Fibroblast of villous mesenchyme (primary cell): ENCODE measurements around the gene USP36. TPM values are rescaled to one million over a fixed set of nuclear protein-coding genes. Genes with fewer than 3 reads are reported as not detected.
A peak's percentile ranks its signal among the peaks of the same experiment; 100 is the strongest.

Experiments used
- DNase-seq: peaks from one replicate; pipeline ENCODE4 v3.0.0-alpha.2; 2010; ENCODE audit warnings: low read depth
- H3K4me3 ChIP-seq: 2 replicates; pipeline ENCODE4 v1.5.1; 2011; ENCODE audit warnings: low read depth, mild to moderate bottlenecking, low read length
- total RNA-seq: library from RNA; depleted of rRNA; stranded (reverse); fragments of >200 nt; gene quantifications from 2 replicates; pipeline ENCODE4 v1.2.3, GENCODE V29; 2012
- TF ChIP-seq, protein P1 (sequence below): IDR thresholded peaks from 2 replicates; pipeline ENCODE4 v1.5.1; 2012; ENCODE audit warnings: low read depth, mild to moderate bottlenecking, low read length; ENCODE audit not compliant: insufficient read depth

USP36 gene
- total RNA-seq, 1 donor: 32.4 TPM

DNA sequence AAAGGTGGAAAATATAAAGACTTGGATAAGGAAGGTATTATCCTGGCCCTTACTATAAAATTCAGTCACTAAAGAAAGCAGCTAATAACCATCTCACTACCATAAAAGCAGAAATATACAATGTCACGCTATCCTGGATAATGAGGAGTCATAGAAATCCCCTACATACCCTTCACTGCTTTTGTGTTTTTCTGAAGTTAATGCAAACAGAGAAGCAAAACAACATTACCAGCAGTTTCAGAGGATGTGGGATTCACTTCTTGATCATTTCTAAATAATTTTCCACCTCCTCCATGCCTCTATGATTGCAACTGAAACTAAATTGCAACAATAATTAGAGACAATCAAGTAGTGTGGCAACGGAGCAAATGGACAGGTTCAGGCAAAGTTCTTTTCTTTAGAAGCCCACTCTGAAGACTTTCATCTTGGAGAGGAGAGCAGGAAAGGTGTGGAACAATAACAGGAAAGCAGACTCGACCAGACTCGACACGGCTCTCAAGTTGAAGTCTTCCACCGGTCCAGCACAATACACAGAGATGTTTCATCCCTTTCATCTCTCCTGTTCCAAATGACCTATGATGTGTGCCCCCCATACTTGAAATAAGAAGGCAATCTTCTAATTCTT lies 68.7 kb downstream of the USP36 start:
- TF ChIP-seq, protein P1, sequence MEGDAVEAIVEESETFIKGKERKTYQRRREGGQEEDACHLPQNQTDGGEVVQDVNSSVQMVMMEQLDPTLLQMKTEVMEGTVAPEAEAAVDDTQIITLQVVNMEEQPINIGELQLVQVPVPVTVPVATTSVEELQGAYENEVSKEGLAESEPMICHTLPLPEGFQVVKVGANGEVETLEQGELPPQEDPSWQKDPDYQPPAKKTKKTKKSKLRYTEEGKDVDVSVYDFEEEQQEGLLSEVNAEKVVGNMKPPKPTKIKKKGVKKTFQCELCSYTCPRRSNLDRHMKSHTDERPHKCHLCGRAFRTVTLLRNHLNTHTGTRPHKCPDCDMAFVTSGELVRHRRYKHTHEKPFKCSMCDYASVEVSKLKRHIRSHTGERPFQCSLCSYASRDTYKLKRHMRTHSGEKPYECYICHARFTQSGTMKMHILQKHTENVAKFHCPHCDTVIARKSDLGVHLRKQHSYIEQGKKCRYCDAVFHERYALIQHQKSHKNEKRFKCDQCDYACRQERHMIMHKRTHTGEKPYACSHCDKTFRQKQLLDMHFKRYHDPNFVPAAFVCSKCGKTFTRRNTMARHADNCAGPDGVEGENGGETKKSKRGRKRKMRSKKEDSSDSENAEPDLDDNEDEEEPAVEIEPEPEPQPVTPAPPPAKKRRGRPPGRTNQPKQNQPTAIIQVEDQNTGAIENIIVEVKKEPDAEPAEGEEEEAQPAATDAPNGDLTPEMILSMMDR: no peak
- DNase-seq: no peak
- H3K4me3 ChIP-seq: no peak overlapping the region

DNA sequence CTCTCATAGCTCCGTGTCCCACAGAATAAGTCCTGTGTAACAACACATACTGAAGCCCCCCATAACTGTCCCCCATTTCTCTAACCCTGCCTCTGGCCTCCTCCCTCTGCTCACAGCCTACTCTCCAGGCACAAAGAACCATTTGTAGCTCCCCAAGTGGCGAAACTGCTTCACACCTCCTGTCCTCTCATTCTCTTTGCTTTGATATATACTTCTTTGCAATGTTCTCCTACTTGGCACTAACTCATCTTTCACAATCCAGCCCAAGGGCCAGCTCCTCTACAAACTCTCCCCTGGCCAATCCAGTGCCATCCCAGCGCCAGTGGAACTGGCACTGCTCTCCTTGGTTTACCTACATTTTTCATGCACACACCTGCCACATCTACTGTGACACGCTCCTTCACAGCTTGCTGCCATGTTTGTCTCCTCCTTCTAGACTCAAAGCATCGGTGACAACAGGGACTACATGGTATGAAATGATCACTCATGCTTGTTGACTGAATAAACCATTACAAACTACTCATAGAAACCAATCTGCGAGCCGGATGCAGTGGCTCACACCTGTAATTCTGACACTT lies 71.3 kb downstream of the USP36 start:
- TF ChIP-seq, protein P1: peak; percentile 7
- no peak for DNase-seq
- no peak overlapping the region for H3K4me3 ChIP-seq

DNA sequence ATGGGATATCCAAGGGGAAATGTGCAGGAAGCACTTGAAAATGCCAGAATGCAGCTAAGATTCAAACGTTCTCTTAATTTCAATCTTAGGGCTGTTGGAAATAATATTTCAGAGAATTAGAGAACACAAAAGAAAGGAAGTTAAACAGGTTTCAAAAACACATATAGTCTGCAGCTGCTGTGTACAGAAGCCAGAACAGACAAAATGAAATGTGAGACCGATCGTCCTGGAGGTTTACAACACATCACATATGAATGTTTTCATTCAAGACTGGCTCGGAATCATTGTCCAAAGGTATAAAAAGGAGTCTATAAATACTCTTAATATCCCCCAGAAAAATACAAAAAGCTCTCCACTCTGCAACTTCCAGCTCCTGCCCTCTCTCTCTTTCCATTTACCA lies 72.8 kb downstream of the USP36 start:
- H3K4me3 ChIP-seq: no peak overlapping the region
- no peak for DNase-seq
- TF ChIP-seq, protein P1: no peak

DNA sequence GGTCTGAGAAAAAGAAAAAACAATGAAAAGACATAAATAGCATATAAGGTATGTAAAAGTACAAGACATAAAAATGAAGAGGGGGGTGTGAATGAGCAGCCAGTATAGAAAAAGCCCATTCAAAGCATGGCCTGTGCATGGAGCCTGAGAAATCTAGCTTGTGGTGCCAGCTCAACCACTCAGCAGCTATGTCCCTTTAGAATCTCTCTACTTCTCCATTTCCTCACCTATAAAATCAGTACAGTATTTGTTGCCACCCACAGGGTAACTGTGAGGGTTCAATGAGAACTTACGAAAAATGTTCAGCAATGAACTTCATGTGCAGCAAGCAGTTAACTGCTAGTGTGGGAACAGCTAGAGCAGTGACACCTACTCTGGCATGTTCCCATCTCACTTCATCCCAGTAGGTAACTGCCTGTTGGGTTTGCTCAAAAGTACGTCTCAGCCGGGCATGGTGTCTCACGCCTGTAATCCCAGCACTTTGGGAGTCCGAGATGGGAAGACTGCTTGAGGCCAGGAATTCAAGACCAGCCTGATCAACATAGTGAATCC lies 73.8 kb downstream of the USP36 start:
- TF ChIP-seq, protein P1: no peak
- no peak overlapping the region for H3K4me3 ChIP-seq
- DNase-seq: no peak

DNA sequence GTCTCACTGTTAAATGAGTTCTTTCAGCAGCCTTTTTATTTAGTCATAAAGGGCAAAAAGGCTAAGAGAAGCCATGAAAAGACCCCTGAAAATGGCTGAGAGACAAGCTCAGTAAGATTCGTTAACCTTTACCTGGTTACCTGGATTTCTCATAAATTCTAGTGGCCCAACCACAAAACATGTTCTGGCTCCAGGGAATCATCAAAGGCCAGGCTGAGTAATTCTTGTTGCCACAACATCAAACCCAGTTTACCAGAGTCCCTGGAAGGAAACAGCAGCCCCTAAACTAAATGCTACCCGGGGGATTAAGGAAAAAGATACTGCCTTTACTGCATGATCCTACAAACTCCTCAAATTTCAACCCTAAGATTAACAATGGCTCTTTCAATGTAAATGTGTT lies 74.4 kb downstream of the USP36 start:
- no peak overlapping the region for H3K4me3 ChIP-seq
- DNase-seq: no peak

DNA sequence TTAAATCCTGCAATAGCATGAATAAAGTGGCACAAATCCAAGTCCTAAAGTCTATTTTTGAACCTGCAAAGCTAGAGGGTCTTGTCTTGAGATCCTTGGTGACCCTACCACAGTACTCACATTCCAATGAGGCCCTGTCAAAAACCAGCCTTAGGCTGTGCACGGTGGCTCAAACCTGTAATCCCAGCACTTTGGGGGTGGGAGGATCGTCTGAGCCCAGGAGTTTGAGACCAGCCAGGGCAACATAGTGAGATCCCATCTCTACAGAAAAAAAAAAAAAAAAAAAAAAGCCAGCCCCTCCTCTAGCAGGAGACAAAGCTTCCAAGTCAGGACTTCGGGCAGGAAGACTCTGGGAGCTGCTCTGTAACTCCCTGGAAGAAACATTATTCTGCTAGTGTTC lies 74.8 kb downstream of the USP36 start:
- DNase-seq: no peak

More for the DNA sequence above, 74.4 kb downstream of the USP36 start:
- TF ChIP-seq, protein P1: no peak

More for the DNA sequence above, 74.8 kb downstream of the USP36 start:
- H3K4me3 ChIP-seq: no peak overlapping the region
- TF ChIP-seq, protein P1: no peak
